Gastroesophageal sphincter (tissue), 3 donors: ENCODE results near the gene ENC1.

ENCODE experiments used
- EP300 ChIP-seq: sonication (generic); formaldehyde crosslinking; IDR thresholded peaks from one replicate; pipeline ENCODE4 v1.6.1; 2017; ENCODE audit warnings: antibody characterized with exemption, mild to moderate bottlenecking
- POLR2A ChIP-seq, 2 donors: fragments of 450-650 bp; IDR thresholded peaks; one replicate each; pipeline ENCODE4 v1.6.1; 2017; ENCODE audit warnings: antibody characterized with exemption in 2 of 2, mild to moderate bottlenecking in 2 of 2, moderate library complexity in 1 of 2
- POLR2AphosphoS5 ChIP-seq: sonication (generic); formaldehyde crosslinking; IDR thresholded peaks from one replicate; pipeline ENCODE4 v1.6.1; 2017; ENCODE audit warnings: antibody characterized with exemption
- TF ChIP-seq, protein P1 (sequence below), 4 experiments: fragments of 200-600 bp in 2 of 4; fragments of 450-650 bp in 2 of 4; sonication (generic) in 1 of 4; IDR thresholded peaks; one replicate each; pipeline ENCODE4 v1.5.1; 2017 to 2019; ENCODE audit warnings: antibody characterized with exemption in 4 of 4, mild to moderate bottlenecking in 2 of 4, moderate library complexity in 2 of 4

DNA sequence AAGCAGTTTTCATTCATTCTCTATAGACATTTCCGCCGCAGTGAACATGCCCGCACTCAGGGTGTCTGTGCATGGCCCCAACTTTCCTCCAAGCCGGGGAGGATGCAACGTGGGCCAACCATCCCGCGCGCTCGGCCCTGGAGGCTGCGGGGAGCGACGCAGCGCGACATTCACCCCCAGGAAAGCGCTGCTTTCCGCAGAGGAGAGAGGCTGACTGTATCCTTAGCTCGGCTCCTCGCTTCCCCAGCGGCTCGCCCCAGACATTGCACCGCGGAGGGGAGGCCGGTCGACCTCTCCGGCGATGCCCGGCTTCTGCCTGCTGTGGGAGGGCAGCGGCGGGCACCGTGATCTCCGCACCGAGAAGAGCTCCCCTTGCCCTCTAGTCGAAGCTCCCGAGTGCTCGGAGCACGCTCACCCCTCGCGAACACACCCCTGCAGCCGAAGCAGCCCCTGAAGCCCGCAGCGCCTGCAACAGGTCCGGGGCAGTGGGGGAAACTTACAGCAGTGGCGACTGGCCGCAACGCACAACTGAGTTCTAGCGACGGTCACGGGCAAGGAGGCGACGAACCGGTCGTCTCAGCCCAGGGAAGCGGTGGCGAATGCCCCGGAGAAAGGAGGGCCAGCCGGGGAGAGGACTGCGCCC, 600 bp downstream of the ENC1 start:
- TF ChIP-seq, protein P1, sequence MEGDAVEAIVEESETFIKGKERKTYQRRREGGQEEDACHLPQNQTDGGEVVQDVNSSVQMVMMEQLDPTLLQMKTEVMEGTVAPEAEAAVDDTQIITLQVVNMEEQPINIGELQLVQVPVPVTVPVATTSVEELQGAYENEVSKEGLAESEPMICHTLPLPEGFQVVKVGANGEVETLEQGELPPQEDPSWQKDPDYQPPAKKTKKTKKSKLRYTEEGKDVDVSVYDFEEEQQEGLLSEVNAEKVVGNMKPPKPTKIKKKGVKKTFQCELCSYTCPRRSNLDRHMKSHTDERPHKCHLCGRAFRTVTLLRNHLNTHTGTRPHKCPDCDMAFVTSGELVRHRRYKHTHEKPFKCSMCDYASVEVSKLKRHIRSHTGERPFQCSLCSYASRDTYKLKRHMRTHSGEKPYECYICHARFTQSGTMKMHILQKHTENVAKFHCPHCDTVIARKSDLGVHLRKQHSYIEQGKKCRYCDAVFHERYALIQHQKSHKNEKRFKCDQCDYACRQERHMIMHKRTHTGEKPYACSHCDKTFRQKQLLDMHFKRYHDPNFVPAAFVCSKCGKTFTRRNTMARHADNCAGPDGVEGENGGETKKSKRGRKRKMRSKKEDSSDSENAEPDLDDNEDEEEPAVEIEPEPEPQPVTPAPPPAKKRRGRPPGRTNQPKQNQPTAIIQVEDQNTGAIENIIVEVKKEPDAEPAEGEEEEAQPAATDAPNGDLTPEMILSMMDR (IDR thresholded peaks at IDR 0.05): peak in 2 of 4 experiments; percentile 30 to 48
- TF ChIP-seq EP300 (no peak), POLR2A (IDR thresholded peaks at IDR 0.05) (no peak), POLR2AphosphoS5 (no peak)
